ENCODE results near the gene LGALS4.
A peak's percentile ranks its signal among the peaks of the same experiment; 100 is the strongest.
"Not testable (repeated sequence)": the region's sequence is repeated elsewhere in the genome, so short reads cannot be mapped to it uniquely, and the experiment has no call there.

Gene LGALS4

GRCh38 chr19:38841787-38842438, 29.2 kb upstream of the LGALS4 start:
- no peak for DNase-seq

- DNase-seq: no peak
These were observed 28.5 kb upstream of the LGALS4 start for GRCh38 chr19:38841180-38841766.

GRCh38 chr19:38840583-38840968, 27.8 kb upstream of the LGALS4 start:
- no peak for DNase-seq

GRCh38 chr19:38839816-38840582, 27.3 kb upstream of the LGALS4 start:
- no peak for DNase-seq

GRCh38 chr19:38838986-38839761, 26.4 kb upstream of the LGALS4 start:
- no peak for DNase-seq

- no peak for DNase-seq
These were observed 25.7 kb upstream of the LGALS4 start for GRCh38 chr19:38838208-38838985.

GRCh38 chr19:38837656-38838121, 24.9 kb upstream of the LGALS4 start:
- no peak for DNase-seq

- no peak for DNase-seq
These were observed 24.4 kb upstream of the LGALS4 start for GRCh38 chr19:38836983-38837626.

GRCh38 chr19:38836159-38836982, 23.6 kb upstream of the LGALS4 start:
- no peak for DNase-seq

- DNase-seq: no peak
These were observed 21.8 kb upstream of the LGALS4 start for GRCh38 chr19:38834590-38834989.

- no peak for DNase-seq
These were observed 21.4 kb upstream of the LGALS4 start for GRCh38 chr19:38834104-38834490.

- no peak for DNase-seq
These were observed 20.3 kb upstream of the LGALS4 start for GRCh38 chr19:38833092-38833425.

GRCh38 chr19:38831142-38831605, 18.4 kb upstream of the LGALS4 start:
- DNase-seq: peak; percentile 40

- DNase-seq: no peak
These were observed 17.4 kb upstream of the LGALS4 start for GRCh38 chr19:38830039-38830733.

- DNase-seq: not testable (repeated sequence)
These were observed 16.5 kb upstream of the LGALS4 start for GRCh38 chr19:38829203-38829602.

- no peak for DNase-seq
These were observed 14.3 kb upstream of the LGALS4 start for GRCh38 chr19:38826856-38827551.

GRCh38 chr19:38825936-38826335, 13.2 kb upstream of the LGALS4 start:
- not testable (repeated sequence) for DNase-seq

- not testable (repeated sequence) for DNase-seq
These were observed 8.6 kb upstream of the LGALS4 start for GRCh38 chr19:38821230-38821825.

GRCh38 chr19:38819231-38819920, 6.6 kb upstream of the LGALS4 start:
- DNase-seq: no peak
